Measurements from ENCODE around the gene SQSTM1. TPM values are rescaled to one million over a fixed set of nuclear protein-coding genes. Genes with fewer than 3 reads are reported as not detected.
"Not testable (repeated sequence)": the region's sequence is repeated elsewhere in the genome, so short reads cannot be mapped to it uniquely, and the experiment has no call there.

SQSTM1 gene
- total RNA-seq, 3 donors from 2014 or later = 302 to 348 (median 321) TPM

DNA sequence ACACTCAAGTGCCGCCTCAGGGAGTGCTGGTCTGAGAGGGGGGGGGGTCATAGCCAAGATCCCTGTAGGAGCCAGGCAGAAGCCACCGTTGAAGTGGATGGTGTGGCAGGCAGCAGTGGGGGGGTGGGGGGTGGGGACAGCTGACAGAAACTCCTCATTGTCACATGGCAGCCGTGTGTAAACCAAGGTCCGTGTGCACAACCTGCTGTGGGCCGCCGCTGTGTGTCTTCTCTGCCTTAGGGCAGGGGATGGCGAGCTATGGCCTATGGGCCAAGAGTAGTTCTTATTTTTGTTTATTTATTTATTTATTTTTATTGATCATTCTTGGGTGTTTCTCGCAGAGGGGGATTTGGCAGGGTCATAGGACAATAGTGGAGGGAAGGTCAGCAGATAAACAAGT lies 13.4 kb downstream of the SQSTM1 start:
- TF ChIP-seq, protein P1, sequence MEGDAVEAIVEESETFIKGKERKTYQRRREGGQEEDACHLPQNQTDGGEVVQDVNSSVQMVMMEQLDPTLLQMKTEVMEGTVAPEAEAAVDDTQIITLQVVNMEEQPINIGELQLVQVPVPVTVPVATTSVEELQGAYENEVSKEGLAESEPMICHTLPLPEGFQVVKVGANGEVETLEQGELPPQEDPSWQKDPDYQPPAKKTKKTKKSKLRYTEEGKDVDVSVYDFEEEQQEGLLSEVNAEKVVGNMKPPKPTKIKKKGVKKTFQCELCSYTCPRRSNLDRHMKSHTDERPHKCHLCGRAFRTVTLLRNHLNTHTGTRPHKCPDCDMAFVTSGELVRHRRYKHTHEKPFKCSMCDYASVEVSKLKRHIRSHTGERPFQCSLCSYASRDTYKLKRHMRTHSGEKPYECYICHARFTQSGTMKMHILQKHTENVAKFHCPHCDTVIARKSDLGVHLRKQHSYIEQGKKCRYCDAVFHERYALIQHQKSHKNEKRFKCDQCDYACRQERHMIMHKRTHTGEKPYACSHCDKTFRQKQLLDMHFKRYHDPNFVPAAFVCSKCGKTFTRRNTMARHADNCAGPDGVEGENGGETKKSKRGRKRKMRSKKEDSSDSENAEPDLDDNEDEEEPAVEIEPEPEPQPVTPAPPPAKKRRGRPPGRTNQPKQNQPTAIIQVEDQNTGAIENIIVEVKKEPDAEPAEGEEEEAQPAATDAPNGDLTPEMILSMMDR (IDR thresholded peaks at IDR 0.05) = no peak

DNA sequence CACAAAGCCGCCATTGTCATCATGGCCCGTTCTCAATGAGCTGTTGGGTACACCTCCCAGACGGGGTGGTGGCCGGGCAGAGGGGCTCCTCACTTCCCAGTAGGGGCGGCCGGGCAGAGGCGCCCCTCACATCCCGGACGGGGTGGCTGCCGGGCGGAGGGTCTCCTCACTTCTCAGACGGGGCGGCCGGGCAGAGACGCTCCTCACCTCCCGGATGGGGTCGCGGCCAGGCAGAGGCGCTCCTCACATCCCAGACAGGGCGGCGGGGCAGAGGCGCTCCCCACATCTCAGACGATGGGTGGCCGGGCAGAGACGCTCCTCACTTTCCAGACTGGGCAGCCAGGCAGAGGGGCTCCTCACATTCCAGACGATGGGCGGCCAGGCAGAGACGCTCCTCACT lies 14.2 kb downstream of the SQSTM1 start:
- H3K9me3 ChIP-seq; H3K4me1 ChIP-seq (ENCODE audit: low read depth); H3K4me3 ChIP-seq; DNase-seq; intact Hi-C loops (cut with DNase I, micrococcal nuclease); ATAC-seq: not testable (repeated sequence)
- peaks cover 17% of the 10 kb centered on the region for H3K36me3 ChIP-seq (ENCODE audit: low read depth)

More for the DNA sequence above, 13.4 kb downstream of the SQSTM1 start:
- no peaks in the 10 kb centered on the region for H3K9me3 ChIP-seq
- no peak overlapping the region for H3K4me3 ChIP-seq
- no peak for ATAC-seq
- H3K4me1 ChIP-seq (ENCODE audit: low read depth) = no peaks in the 10 kb centered on the region
- H3K36me3 ChIP-seq (ENCODE audit: low read depth) = peaks cover 17% of the 10 kb centered on the region
- intact Hi-C loops (cut with DNase I, micrococcal nuclease) = no loop called here
- no peak for DNase-seq

DNA sequence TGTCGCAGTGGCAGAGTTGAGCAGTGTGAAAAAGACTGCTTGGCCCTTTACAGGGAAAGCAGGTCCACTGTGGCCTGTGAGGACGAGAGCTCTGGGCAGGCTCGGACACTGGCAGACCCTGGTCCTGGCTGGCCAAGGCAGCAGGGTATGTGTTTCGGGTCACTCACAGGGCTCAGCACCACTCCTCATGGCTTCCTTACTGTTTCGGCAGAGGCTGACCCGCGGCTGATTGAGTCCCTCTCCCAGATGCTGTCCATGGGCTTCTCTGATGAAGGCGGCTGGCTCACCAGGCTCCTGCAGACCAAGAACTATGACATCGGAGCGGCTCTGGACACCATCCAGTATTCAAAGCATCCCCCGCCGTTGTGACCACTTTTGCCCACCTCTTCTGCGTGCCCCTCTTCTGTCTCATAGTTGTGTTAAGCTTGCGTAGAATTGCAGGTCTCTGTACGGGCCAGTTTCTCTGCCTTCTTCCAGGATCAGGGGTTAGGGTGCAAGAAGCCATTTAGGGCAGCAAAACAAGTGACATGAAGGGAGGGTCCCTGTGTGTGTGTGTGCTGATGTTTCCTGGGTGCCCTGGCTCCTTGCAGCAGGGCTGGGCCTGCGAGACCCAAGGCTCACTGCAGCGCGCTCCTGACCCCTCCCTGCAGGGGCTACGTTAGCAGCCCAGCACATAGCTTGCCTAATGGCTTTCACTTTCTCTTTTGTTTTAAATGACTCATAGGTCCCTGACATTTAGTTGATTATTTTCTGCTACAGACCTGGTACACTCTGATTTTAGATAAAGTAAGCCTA lies 15.7 kb downstream of the SQSTM1 start:
- H3K4me1 ChIP-seq (ENCODE audit: low read depth) = no peaks in the 10 kb centered on the region
- H3K9me3 ChIP-seq = no peaks in the 10 kb centered on the region
- TF ChIP-seq, protein P1 (IDR thresholded peaks at IDR 0.05) = no peak
- no peak for DNase-seq
- peak; percentile 60 for ATAC-seq
- peaks cover 17% of the 10 kb centered on the region for H3K36me3 ChIP-seq (ENCODE audit: low read depth)
- intact Hi-C loops (cut with DNase I, micrococcal nuclease) = no loop called here
- no peak overlapping the region for H3K4me3 ChIP-seq

DNA sequence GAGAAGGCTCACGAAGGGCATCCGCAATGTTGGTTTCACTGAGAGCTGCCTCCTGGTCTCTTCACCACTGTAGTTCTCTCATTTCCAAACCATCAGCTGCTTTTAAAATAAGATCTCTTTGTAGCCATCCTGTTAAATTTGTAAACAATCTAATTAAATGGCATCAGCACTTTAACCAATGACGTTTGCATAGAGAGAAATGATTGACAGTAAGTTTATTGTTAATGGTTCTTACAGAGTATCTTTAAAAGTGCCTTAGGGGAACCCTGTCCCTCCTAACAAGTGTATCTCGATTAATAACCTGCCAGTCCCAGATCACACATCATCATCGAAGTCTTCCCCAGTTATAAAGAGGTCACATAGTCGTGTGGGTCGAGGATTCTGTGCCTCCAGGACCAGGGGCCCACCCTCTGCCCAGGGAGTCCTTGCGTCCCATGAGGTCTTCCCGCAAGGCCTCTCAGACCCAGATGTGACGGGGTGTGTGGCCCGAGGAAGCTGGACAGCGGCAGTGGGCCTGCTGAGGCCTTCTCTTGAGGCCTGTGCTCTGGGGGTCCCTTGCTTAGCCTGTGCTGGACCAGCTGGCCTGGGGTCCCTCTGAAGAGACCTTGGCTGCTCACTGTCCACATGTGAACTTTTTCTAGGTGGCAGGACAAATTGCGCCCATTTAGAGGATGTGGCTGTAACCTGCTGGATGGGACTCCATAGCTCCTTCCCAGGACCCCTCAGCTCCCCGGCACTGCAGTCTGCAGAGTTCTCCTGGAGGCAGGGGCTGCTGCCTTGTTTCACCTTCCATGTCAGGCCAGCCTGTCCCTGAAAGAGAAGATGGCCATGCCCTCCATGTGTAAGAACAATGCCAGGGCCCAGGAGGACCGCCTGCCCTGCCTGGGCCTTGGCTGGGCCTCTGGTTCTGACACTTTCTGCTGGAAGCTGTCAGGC lies 16.6 kb downstream of the SQSTM1 start:
- ATAC-seq = no peak
- peaks cover 14% of the 10 kb centered on the region for H3K36me3 ChIP-seq (ENCODE audit: low read depth)

DNA sequence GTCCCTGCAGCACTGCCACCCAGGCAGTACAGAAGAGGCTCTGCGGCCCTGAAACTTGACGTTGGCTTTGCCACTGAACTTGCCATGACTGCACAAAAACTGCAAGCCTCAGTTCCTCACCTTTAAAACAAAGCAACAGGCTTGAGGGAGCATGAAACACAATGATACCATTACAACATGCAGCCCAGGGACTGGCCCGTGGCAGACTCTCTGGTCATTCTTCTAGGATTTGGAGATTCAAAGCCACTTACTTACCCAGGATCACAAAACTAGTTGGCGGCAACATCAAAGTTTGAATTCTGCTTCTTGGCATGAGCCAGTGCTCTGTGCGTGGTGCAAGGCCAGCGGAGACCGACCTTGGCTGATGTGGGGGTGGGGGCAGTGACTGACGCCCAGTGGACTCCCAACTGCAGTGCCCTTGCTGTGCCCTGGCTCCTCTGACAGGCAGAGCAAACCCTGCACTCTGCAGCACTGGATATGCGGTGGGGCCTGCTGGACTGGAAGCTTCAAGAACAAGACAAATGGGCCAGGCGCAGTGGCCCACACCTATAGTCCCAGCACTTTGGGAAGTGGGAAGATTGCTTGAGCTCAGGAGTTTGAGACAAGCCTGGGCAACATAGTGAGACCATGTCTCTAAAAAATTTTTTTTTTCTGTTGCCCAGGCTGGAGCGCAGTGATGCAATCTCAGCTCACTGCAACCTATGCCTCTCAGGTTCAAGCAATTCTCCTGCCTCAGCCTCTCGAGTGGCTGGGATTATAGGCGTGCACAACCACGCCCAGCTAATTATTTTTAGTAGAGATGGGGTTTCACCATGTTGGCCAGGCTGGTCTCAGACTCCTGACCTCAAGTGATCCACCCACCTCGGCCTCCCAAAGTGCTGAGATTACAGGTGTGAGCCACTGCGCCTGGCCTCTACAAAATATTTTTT lies 18.9 kb downstream of the SQSTM1 start:
- intact Hi-C loops (cut with DNase I, micrococcal nuclease) = no loop called here
- H3K36me3 ChIP-seq (ENCODE audit: low read depth) = no peaks in the 10 kb centered on the region
- H3K4me1 ChIP-seq (ENCODE audit: low read depth) = no peaks in the 10 kb centered on the region
- H3K4me3 ChIP-seq = no peak overlapping the region
- DNase-seq (no peak), ATAC-seq (peak; percentile 14)
- H3K9me3 ChIP-seq = no peaks in the 10 kb centered on the region
- TF ChIP-seq, protein P1 (IDR thresholded peaks at IDR 0.05) = no peak

More for the DNA sequence above, 16.6 kb downstream of the SQSTM1 start:
- Histone ChIP-seq H3K9me3 (no peaks in the 10 kb centered on the region), H3K4me3 (no peak overlapping the region), H3K4me1 (ENCODE audit: low read depth) (no peaks in the 10 kb centered on the region)
- intact Hi-C loops (cut with DNase I, micrococcal nuclease) = no loop called here
- TF ChIP-seq, protein P1 (IDR thresholded peaks at IDR 0.05) = no peak
- no peak for DNase-seq

Measured in mucosa of descending colon (tissue), 3 donors.